ENCODE results near the gene MARK4.

Gene MARK4

DNA sequence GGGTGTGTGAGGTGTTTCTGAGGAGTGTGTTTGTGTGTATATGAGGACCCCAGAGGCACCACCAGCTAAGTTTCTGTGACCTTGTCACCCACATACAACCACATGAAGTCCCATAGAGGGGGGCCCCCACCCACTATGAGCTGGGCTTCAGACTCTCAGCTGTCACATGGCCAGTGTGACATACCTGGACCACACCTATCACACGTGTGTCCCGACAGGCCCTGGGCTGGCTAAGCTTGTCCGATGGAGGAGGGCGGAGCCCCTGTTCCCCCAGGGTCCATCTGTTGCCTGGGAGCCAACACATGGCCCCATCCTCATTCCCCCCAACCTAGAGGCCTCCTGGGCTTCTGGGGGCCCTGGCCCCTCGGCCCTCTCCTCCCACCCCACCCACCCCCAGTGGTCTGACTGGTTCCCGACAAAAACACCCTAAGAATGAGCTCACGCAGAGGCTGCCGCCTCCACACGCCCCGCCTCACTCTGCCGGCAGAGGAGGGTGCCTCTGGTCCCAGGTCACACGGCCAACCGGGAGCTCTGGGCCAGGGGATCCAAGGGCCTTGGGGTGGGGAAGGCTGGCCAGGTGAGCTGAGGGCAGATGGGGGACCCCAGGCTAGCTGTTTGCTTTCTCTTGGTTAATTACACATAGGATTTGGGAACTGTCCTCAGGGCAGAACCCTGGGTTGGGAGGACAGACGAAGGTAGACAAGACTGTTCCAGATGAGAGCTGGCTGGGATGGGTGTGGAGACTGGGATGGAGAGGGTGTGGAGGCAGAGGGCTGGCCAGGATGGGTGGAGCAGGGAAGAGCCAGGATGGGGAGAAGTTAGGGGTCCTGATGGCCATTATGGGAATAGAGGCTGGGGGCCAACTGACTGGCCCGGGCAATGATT lies 93.8 kb downstream of the MARK4 start:
- DNase-seq: no peak

DNA sequence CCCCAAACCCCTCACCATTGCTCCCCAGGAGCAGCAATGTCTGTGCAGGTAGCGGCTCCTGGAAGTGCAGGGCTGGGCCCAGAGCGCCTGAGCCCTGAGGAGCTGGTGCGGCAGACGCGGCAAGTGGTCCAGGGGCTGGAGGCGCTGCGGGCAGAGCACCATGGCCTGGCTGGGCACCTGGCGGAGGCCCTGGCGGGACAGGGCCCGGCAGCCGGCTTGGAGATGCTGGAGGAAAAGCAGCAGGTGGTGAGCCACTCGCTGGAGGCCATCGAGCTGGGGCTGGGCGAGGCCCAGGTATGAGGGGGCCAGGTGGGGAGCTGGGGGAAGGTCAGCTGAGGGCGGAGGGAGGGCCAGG lies 94.4 kb downstream of the MARK4 start:
- DNase-seq: no peak

DNA sequence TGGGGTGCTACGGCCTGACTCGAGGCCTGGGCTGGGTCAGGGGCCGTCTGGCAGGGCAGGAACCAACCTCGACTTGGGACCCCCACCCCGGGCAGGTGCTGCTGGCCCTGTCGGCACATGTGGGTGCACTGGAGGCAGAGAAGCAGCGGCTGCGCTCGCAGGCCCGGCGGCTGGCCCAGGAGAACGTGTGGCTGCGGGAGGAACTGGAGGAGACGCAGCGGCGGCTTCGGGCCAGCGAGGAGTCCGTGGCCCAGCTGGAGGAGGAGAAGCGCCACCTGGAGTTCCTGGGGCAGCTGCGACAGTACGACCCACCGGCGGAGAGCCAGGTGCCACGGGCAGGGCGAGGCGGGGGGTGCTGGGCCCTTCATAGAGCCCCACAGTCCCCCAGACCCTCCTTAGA lies 95.4 kb downstream of the MARK4 start:
- DNase-seq: no peak

- no peak for DNase-seq
Measured at GRCh38 chr19:45347570-45348366, 96.7 kb downstream of the MARK4 start.

DNA sequence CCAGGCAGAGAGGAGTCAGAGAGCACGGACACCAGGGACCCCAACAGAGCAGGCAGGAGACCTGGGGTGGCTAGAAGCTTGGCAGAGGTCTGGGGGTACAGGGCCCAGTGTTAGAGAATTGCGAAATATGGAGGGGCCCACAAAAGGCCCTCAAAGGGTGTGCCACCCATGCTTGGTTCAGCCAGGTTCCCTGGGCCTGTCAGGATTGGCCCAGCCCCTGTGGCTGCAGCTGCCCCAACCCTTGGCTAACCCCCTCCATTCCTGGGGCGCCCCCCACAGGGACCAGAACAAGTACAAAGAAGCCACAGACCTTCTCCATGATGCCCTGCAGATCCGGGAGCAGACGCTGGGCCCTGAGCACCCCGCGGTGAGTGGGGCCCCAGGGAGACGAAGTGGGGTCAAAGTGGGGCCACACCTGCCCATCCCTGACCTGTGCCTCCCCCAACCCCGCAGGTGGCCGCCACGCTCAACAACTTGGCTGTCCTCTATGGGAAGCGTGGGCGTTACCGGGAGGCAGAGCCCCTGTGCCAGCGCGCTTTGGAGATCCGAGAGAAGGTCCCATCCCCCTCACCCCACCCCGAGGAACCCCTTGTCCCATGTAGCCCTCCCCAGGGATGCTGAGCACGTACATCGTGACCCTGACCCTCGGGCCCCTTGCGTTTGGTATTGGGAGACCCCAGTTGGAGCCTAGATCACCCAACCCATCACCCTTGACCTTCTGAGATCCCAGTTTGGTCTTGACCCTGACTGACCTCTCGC lies 97.5 kb downstream of the MARK4 start:
- no peak for DNase-seq

DNA sequence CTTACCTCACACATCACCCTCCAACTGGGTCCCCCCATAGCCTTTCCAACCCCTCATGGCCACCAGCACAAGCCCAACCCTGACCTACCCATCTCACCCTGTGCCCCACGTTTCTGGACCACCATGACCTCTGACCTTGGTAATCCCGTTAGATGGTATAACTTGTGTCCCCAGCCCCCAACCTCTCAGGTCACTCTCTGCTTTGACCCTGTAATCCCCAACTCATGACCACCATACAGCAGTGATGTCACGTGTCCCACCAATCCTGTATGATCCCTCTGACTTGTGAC lies 98.0 kb downstream of the MARK4 start:
- DNase-seq: no peak

DNA sequence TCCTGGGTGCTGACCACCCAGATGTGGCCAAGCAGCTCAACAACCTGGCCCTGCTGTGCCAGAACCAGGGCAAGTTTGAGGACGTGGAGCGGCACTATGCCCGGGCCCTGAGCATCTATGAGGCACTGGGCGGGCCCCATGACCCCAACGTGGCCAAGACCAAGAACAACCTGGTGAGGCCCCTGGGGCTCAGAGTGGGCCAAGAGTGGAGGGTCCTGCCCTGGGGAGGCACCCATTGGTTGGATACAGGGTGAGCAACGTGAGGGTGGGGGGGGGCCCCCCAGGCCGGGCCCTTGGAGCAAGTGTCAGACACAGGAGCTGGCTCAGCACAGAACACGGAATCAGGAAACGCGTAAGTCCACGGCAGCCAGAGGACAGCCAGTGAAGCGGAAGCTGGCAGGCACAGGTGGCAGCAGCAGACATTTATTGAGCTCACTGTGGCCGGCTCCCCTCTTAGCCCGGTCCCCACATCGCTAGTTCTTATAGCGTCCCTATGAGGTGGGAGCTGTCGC lies 98.4 kb downstream of the MARK4 start:
- no peak for DNase-seq

GRCh38 chr19:45350477-45351058 lies 99.5 kb downstream of the MARK4 start:
- no peak for DNase-seq

- DNase-seq: no peak
Measured at GRCh38 chr19:45351401-45351952, 100.4 kb downstream of the MARK4 start.

- DNase-seq: no peak
Measured at GRCh38 chr19:45352062-45352461, 101.0 kb downstream of the MARK4 start.

DNA sequence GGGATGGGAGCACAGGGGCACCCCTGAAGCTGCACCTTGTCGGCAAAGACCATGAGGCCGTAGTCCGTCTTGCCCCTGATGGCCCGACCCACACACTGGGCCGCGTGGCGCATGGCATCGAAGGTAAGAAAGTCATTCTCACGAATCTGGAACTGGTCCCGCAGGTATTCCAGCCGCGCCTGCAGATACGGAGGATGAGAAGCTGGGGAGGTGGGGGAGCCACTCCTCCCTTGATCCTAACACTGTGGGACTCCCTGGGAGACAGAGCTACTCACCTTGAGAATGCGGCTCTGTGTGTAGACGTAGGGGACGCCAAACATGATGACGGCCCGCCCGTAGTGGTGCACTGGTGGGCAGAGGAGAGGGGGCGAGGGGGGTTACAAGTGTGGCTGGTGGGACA lies 101.4 kb downstream of the MARK4 start:
- DNase-seq: no peak

DNA sequence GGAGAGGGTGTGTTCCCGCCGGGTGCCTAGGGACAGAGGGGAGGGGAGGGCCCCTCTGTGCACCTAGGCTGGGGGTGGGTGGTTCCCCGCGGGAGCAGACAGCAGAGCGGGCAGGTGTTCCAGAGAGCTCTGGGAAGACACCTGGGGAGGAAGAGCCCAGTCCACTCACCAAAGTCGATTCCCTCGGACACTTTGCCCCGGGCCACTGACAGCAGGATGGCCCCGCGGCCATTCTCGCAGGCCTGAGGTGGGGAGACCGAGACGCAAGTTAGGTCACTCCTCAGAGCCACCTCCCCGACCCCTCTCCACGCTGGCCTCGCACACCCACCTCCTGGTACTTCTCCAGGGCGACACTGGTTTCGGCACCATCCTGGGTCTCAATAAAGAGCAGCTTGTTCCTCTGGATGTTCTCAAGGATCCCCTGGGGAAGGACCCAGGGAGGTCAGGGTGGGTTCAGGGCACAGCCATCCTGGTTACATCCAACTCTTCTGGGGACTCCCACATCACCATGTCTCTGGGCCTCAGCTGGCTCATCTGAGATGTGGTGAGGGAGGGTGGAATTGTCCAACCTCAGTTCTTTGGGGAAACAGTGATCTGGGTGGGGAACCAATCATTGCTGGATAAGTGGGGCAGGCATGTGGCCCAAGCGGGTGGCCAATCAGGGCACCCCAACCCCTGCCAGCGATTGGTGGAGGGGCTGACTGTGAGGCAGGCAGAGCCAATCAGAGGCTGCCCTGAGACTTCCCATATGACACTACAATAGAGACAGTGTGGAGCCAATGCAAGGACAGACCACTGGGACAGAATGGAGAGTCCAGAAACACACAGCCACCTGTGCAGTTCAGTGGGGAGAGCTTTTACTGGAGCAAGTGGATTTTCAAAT lies 102.1 kb downstream of the MARK4 start:
- DNase-seq: no peak

- no peak for DNase-seq
Measured at GRCh38 chr19:45354241-45354842, 103.3 kb downstream of the MARK4 start.
